ENCODE results near the gene NFAT5. TPM values are rescaled to one million over a fixed set of nuclear protein-coding genes. Genes with fewer than 3 reads are reported as not detected.

NFAT5 gene
- total RNA-seq, 1 experiment from 2014 or later, result 21.0 TPM

DNA sequence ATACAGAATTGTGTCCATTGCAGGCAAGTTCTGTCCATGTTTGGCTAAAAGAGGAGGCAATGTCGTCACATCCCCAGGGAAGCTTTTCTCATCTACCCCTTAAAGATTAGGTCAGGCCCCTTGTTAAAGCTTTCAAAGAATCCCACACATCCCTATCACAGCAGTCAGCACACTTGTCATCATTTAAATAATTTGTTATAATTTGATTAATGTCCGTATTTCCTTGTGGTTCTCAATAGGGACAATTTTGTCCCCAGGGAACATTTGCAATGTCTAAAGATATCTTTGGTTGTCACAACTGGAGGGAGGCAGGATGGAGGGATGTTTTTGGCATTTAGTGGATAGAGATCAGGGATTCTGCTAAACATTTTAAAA is 28.1 kb upstream of the NFAT5 start:
- no peaks in the 10 kb centered on the region for H3K9me3 ChIP-seq (ENCODE audit: control insufficient read depth, low read depth, low read length)
- no peak overlapping the region for H3K18ac ChIP-seq (ENCODE audit: insufficient read length, low read depth, low read length)
- no peaks in the 10 kb centered on the region for H3K27me3 ChIP-seq (ENCODE audit: insufficient read depth, low read length)
- H3K27ac ChIP-seq (ENCODE audit: insufficient read length, low read depth, low read length), result no peak overlapping the region
- no CpG with 5 or more reads among the region's 2 CpGs for WGBS (ENCODE audit: extremely low coverage, insufficient read length, low lambda C conversion rate)
- TF ChIP-seq, protein P1, sequence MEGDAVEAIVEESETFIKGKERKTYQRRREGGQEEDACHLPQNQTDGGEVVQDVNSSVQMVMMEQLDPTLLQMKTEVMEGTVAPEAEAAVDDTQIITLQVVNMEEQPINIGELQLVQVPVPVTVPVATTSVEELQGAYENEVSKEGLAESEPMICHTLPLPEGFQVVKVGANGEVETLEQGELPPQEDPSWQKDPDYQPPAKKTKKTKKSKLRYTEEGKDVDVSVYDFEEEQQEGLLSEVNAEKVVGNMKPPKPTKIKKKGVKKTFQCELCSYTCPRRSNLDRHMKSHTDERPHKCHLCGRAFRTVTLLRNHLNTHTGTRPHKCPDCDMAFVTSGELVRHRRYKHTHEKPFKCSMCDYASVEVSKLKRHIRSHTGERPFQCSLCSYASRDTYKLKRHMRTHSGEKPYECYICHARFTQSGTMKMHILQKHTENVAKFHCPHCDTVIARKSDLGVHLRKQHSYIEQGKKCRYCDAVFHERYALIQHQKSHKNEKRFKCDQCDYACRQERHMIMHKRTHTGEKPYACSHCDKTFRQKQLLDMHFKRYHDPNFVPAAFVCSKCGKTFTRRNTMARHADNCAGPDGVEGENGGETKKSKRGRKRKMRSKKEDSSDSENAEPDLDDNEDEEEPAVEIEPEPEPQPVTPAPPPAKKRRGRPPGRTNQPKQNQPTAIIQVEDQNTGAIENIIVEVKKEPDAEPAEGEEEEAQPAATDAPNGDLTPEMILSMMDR (conservative IDR thresholded peaks at IDR 0.05), result no peak
- no peaks in the 10 kb centered on the region for H3K9me3 Mint-ChIP-seq
- H2AFZ ChIP-seq (ENCODE audit: low read length), result no peak overlapping the region
- H3K27me3 Mint-ChIP-seq (ENCODE audit: low read depth), result no peaks in the 10 kb centered on the region
- H3K4me1 ChIP-seq (ENCODE audit: insufficient read depth, low read length), result peaks cover 3% of the 10 kb centered on the region; the same call in 1 of the 2 replicates
- no peak for DNase-seq
- H3K36me3 Mint-ChIP-seq (ENCODE audit: insufficient read depth in 1 of 3, low read depth in 3 of 3), result no peaks in the 10 kb centered on the region
- no peak overlapping the region for H2BK12ac ChIP-seq (ENCODE audit: insufficient read length, low read depth, low read length)
- no peaks in the 10 kb centered on the region for H3K79me2 ChIP-seq (ENCODE audit: insufficient read depth, low read length)
- H4K5ac ChIP-seq (ENCODE audit: insufficient read length, low read depth, low read length), result no peak overlapping the region
- H4K91ac ChIP-seq (ENCODE audit: insufficient read length, low read depth, low read length), result no peak overlapping the region
- no peak overlapping the region for H3K27ac Mint-ChIP-seq
- H4K20me1 ChIP-seq (ENCODE audit: control insufficient read depth, insufficient read depth, insufficient read length), result no peaks in the 10 kb centered on the region
- H3K79me1 ChIP-seq (ENCODE audit: insufficient read depth, low read depth, low read length, poor library complexity, severe bottlenecking), result no peaks in the 10 kb centered on the region
- H3K14ac ChIP-seq (ENCODE audit: insufficient read depth, low read length), result no peak overlapping the region
- H3K4ac ChIP-seq (ENCODE audit: low read depth, low read length), result no peak overlapping the region
- no peak overlapping the region for H2BK20ac ChIP-seq (ENCODE audit: low read depth, low read length, poor library complexity, severe bottlenecking)
- no peak overlapping the region for H3K23ac ChIP-seq (ENCODE audit: insufficient read length, low read depth, low read length)
- no peak overlapping the region for H2BK5ac ChIP-seq (ENCODE audit: insufficient read length, low read length)
- no peak overlapping the region for H3K9ac ChIP-seq (ENCODE audit: extremely low read depth, insufficient read length, low read length)
- H3K4me1 Mint-ChIP-seq, result peaks cover 7 to 11% of the 10 kb centered on the region in 2 experiments
- no peak overlapping the region for H2BK15ac ChIP-seq (ENCODE audit: low read depth, low read length)
- H3K4me3 Mint-ChIP-seq, result no peak overlapping the region
- no peak overlapping the region for H3K4me2 ChIP-seq (ENCODE audit: insufficient read depth, insufficient read length, low read length)
- H2AK5ac ChIP-seq (ENCODE audit: insufficient read length, low read length), result no peak overlapping the region
- H4K8ac ChIP-seq (replicated peaks; ENCODE audit: insufficient read length, low read depth, low read length), result no peak overlapping the region
- no peak overlapping the region for H2BK120ac ChIP-seq (ENCODE audit: low read depth, low read length, poor library complexity, severe bottlenecking)
- no peaks in the 10 kb centered on the region for H3K23me2 ChIP-seq (ENCODE audit: insufficient read length, low read depth, low read length, poor library complexity, severe bottlenecking)
- no peak overlapping the region for H3T11ph ChIP-seq (ENCODE audit: low read length)
- no peak overlapping the region for H3K56ac ChIP-seq (ENCODE audit: insufficient read length, low read depth, low read length)

Measured in H9 (cell line).